A549 treated with Mapracorat at 1 μM for 4 hours (cell line): Measurements from ENCODE around the gene COL9A1. TPM values are rescaled to one million over a fixed set of nuclear protein-coding genes. Genes with fewer than 3 reads are reported as not detected.

Experiments used
- total RNA-seq: library from RNA; stranded (reverse); fragments of 200-300 nt; extraction: Qiagen RNA extraction; gene quantifications from 5 replicates; pipeline ENCODE4 v1.2.3, GENCODE V29; 2022

COL9A1 gene
- not detected in 5 replicates for total RNA-seq

DNA sequence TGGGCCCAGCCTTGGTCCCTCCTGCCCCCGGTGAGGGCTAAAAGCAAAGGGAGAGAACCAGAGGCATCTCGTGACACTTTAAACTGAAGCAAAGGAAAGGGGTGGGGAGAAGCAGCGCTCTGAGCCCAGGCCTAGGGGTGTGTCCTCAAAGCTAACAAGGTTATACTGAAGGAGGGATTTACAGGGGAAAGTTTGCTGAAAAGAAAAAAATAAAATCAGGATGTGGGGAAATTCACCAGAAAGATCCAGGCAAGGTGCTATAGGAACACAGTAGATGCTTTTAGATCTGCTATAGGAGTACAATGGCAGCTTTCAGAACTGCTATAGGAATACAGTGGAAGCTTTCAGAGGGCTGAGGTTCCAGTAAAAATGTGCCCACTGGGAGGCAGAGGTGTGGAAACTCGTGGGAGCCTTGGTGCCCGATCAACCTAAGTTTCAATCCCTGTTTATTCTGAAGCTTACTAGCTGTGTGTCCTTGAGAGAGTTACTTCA, at the start of gene COL9A1:
Gene COL9A1, minus strand, starts transcription at position 51 of the 492 bp plus-strand sequence. CDS start 160 bp downstream, outside the sequence.

Other genes with a start within 250 kb of the COL9A1 start
- 10.1 to 16.2 TPM (median 14.0 TPM) in 5 replicates for gene FAM135A, start 110.4 kb upstream of the COL9A1 start, total RNA-seq